D721Med (cell line): Measurements from ENCODE around the gene CMIP.
"Not testable (repeated sequence)": the region's sequence is repeated elsewhere in the genome, so short reads cannot be mapped to it uniquely, and the experiment has no call there.

ENCODE experiments used
- DNase-seq: peaks from one replicate; pipeline ENCODE4 v3.0.0; 2011; ENCODE audit warnings: low spot score; ENCODE audit not compliant: insufficient read length
- FAIRE-seq: peaks from 2 replicates; lab custom pipeline; 2011; peaks lifted over from hg19 to GRCh38; lab: Jason Lieb, UNC
- CTCF ChIP-seq: IDR thresholded peaks from 2 replicates; pipeline ENCODE4 v1.5.1; 2012; ENCODE audit warnings: mild to moderate bottlenecking, control low read depth; ENCODE audit not compliant: insufficient read depth; ENCODE audit errors: missing control alignments

The CMIP gene

DNA sequence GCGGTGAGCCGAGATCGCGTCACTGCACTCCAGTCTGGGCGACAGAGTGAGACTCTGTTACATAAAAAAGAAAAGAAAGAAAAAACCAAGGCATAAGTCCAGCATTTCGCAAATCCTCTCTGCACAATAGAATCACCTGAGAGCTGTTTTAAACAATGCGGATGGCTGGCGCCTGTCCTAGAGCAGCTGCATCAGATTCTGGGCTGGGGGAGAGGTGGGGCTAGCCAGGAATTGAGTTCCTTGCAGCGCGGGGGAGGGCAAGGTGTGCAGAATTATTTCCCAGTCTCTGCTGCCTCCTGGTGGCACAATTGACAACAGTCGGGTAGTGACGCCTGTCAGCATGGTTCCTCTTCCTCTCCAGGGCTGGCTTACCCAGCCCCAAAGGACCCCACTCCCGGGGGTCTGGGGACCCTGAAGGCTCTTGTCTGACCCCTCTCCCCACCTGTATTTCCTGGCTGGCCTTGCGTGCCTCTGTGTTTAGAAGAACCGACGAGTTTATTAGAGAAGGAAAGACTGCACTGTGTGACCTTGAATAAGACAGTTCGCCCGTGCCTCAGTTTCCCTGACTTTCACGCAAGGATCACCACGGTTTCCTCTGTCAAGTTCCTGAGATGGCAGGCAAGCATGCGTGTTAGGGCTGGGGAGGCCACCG is 293.4 kb downstream of the CMIP start:
- FAIRE-seq (no peak), DNase-seq (peak; percentile 48)
- peak; percentile 82 for TF ChIP-seq CTCF

DNA sequence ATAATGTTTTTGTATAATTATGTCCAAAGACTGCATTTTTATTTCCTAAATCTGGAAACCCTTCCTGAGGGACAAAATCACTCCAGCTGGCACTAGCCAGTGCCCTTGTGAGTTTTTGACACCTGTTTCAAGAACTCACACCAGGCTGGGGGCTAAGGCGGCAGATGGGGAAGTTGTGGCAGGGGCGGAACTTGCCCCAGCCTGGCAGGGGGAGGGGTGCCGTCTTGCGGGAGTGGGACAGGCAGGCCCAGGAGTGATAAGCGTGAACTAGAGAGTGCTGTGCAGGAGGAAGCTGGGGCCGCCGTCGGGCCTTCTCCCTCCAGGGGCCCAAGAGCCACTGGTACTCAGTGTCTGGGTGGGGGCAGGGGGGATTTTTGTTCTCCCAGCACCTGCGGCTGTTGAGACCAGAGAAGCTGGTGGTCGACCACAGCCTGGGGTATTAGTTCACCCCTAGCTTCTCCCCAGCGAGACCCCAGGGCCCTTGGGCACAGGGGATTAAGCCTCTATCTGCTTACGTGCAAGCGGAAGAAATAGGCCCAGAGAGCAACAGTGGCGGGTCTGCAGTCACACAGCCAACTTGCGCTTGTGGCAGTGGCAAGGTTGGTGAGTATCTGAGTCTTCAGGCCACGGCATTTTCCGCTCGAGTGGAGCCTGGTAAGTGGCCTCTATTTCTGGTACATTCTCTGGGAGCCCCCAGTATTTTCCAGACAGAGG is 294.3 kb downstream of the CMIP start:
- DNase-seq (no peak), FAIRE-seq (no peak)
- no peak for TF ChIP-seq CTCF

- TF ChIP-seq CTCF: no peak
- DNase-seq (no peak), FAIRE-seq (no peak)
These were observed 294.9 kb downstream of the CMIP start for GRCh38 chr16:81739503-81739902.

- DNase-seq (no peak), FAIRE-seq (no peak)
- TF ChIP-seq CTCF: no peak
These were observed 295.6 kb downstream of the CMIP start for GRCh38 chr16:81740169-81740568.

DNA sequence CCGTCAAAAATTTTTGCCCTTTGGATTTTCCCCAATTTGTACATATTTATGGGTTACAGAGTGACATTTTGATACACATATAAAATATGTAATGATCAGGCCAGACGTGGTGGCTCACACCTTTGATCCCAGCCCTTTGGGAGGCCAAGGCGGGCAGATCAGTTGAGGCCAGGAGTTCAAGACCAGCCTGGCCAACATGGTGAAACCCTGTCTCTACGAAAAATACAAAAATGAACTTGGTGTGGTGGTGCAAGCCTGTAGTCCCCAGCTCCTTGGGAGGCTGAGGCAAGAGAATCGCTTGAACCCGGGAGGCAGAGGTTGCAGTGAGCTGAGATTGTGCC is 296.8 kb downstream of the CMIP start:
- not testable (repeated sequence) for DNase-seq, FAIRE-seq

DNA sequence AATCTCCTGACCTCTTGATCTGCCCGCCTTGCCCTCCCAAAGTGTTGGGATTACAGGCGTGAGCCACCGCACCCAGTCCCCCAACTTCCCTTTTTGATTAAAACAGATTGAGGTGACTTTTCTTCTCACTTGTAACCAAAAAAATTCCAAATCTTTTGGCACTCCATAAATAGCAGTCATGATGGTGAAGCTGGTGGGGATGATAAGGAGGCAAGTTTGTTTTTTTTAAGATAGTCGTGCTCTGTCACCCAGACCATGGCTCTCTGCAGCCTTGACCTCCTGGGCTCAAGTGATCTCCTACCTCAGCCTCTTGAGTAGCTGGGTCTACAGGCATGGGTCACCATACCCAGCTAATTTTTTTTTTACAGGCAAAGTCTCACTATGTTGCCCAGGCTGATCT is 299.8 kb downstream of the CMIP start:
- DNase-seq (no peak), FAIRE-seq (no peak)
- no peak for TF ChIP-seq CTCF

DNA sequence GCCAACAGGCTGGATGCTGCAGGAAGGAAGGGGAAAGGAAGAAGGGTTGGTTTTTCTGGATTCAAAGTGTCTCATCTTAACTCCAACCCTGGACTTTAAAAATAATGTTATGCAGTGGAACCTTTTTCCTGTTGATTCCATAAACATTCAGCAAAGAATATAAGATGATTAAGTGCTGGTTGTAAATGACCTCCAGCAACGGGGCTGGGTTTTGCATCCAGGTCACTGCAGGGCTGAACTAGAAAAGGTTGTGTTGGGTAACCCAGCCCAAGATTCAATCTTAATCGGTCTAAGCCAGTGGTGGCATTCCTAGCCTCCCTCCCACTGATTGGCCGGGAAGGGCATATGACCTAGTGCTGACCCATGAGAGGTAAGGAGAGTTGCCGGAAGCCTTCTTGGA is 300.3 kb downstream of the CMIP start:
- no peak for TF ChIP-seq CTCF
- FAIRE-seq (no peak), DNase-seq (no peak)
